HepG2 (cell line): ENCODE results near the gene CAP2. TPM values are rescaled to one million over a fixed set of nuclear protein-coding genes. Genes with fewer than 3 reads are reported as not detected.

Experiments
- GTF3A ChIP-seq: sonication (generic); formaldehyde crosslinking; conservative IDR thresholded peaks from 2 replicates; pipeline ENCODE4 v1.4.0; 2020; ENCODE audit warnings: mild to moderate bottlenecking, missing genetic modification reagents
- HCFC1 ChIP-seq: fragments of 150-350 bp; IDR thresholded peaks from 2 replicates; pipeline ENCODE4 v1.6.1; 2014; ENCODE audit warnings: low read depth, low read length
- JUN ChIP-seq: sonication (generic); formaldehyde crosslinking; IDR thresholded peaks from 2 replicates; pipeline ENCODE4 v1.4.0; 2020; ENCODE audit warnings: mild to moderate bottlenecking, missing genetic modification reagents
- LCORL ChIP-seq, 2 experiments: fragments of 450-650 bp in 1 of 2; sonication (generic) in 1 of 2; formaldehyde crosslinking in 1 of 2; IDR thresholded peaks; 2 replicates each; pipeline versions ENCODE4 v1.5.0 to v1.6.1; 2017 to 2020; ENCODE audit warnings: antibody characterized with exemption in 1 of 2, missing genetic modification reagents in 1 of 2
- RARA ChIP-seq: IDR thresholded peaks from 2 replicates; pipeline ENCODE4 v1.6.1; 2016; ENCODE audit warnings: missing genetic modification reagents, missing compliant biosample characterization
- REPIN1 ChIP-seq: sonication (generic); formaldehyde crosslinking; IDR thresholded peaks from 2 replicates; pipeline ENCODE4 v1.8.0; 2022; ENCODE audit warnings: missing genetic modification reagents, low read depth, mild to moderate bottlenecking, borderline replicate concordance
- SOX5 ChIP-seq: IDR thresholded peaks from 2 replicates; pipeline ENCODE4 v1.6.1; 2016; ENCODE audit warnings: borderline replicate concordance
- TARDBP ChIP-seq: sonication (generic); formaldehyde crosslinking; IDR thresholded peaks from 2 replicates; pipeline ENCODE4 v1.8.0; 2022; ENCODE audit warnings: mild to moderate bottlenecking, missing genetic modification reagents
- ZFP36 ChIP-seq: fragments of 150-350 bp; IDR thresholded peaks from 2 replicates; pipeline ENCODE4 v1.6.1; 2018; ENCODE audit warnings: borderline replicate concordance, low read length, low read depth; ENCODE audit not compliant: partially characterized antibody
- ZNF350 ChIP-seq: sonication (generic); formaldehyde crosslinking; IDR thresholded peaks from 2 replicates; pipeline ENCODE4 v1.4.0; 2020; ENCODE audit warnings: mild to moderate bottlenecking, low read depth, missing genetic modification reagents, borderline replicate concordance
- polyA plus RNA-seq, 8 experiments: library from polyadenylated mRNA; depleted of rRNA in 3 of 8; stranded (reverse) in 7 of 8; unstranded in 1 of 8; fragments of >200 nt; fragmentation: Illumina TruSeq in 4 of 8; extraction: Trizol in 4 of 8; gene quantifications; 2 replicates each; pipeline versions ENCODE4 v1.2.1 to v1.2.3, GENCODE V29; 2011 to 2016; ENCODE audit warnings: low read depth in 4 of 8, missing spikeins in 1 of 8, mixed read lengths in 1 of 8; ENCODE audit not compliant: insufficient read depth in 1 of 8
- total RNA-seq, 5 experiments: library from RNA; depleted of rRNA; stranded (reverse); fragments of >200 nt; fragmentation: Illumina TruSeq; extraction: Trizol; gene quantifications; 2 replicates each; pipeline ENCODE4 v1.2.3, GENCODE V29; 2016; ENCODE audit warnings: low read depth in 1 of 5
- TF ChIP-seq, protein P1 (sequence below), 2 experiments: fragments of 450-650 bp in 1 of 2; sonication (generic) in 1 of 2; formaldehyde crosslinking in 1 of 2; IDR thresholded peaks; 2 replicates each; pipeline versions ENCODE4 v1.6.1 to v1.8.0; 2016 to 2022; ENCODE audit warnings: antibody characterized with exemption in 1 of 2, mild to moderate bottlenecking in 1 of 2, missing genetic modification reagents in 1 of 2
- TF ChIP-seq, protein P2 (sequence below): sonication (generic); formaldehyde crosslinking; IDR thresholded peaks from 2 replicates; pipeline ENCODE4 v1.4.0; 2020; ENCODE audit warnings: missing genetic modification reagents
- TF ChIP-seq, protein P3 (sequence below): sonication (generic); formaldehyde crosslinking; IDR thresholded peaks from 2 replicates; pipeline ENCODE4 v1.4.0; 2020; ENCODE audit warnings: missing genetic modification reagents
- TF ChIP-seq, protein P4 (sequence below): sonication (generic); formaldehyde crosslinking; IDR thresholded peaks from 2 replicates; pipeline ENCODE4 v1.5.1; 2020; ENCODE audit warnings: missing genetic modification reagents, mild to moderate bottlenecking, borderline replicate concordance
- TF ChIP-seq, protein P5 (sequence below): IDR thresholded peaks from 2 replicates; pipeline ENCODE4 v1.6.1; 2016

The CAP2 gene
- total and polyA plus RNA-seq, 2 of the 13 experiments (the other 11 are each of a cell fraction or from before 2014, with no cell fraction given): 7.9 to 53.1 TPM

DNA sequence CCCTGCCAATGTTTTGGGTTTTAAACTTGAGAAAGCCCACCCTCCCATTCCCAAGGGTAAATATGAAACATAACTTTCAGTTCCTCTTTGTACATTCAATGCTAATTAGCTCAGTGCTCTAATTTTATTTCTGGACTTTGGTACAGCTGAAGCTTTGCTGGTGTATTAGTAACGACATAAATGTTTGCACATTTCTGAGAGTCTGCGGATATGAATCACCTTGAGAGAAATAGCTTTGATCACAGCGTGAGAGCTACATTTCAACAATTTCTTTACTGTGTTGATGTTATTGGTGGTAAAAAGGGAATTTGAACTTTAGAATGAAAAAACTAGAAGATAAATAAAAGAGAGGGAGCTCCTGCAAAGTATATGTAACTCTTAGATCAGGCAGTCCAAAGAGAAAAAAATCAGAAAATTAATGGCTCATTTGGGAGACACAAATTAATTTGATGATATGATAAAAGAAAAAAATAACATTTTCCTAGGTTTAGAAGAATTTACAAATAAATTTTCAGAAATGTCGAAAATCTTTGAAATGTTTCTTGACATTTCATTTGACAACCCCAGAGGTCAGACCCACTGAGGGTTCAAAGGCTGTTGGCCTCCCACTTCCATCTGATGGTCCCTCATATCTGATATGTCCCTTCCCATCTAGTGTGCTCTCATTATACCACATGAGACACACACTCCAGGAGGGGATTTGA, 38.5 kb upstream of the CAP2 start (continued):
- TF ChIP-seq, protein P1, sequence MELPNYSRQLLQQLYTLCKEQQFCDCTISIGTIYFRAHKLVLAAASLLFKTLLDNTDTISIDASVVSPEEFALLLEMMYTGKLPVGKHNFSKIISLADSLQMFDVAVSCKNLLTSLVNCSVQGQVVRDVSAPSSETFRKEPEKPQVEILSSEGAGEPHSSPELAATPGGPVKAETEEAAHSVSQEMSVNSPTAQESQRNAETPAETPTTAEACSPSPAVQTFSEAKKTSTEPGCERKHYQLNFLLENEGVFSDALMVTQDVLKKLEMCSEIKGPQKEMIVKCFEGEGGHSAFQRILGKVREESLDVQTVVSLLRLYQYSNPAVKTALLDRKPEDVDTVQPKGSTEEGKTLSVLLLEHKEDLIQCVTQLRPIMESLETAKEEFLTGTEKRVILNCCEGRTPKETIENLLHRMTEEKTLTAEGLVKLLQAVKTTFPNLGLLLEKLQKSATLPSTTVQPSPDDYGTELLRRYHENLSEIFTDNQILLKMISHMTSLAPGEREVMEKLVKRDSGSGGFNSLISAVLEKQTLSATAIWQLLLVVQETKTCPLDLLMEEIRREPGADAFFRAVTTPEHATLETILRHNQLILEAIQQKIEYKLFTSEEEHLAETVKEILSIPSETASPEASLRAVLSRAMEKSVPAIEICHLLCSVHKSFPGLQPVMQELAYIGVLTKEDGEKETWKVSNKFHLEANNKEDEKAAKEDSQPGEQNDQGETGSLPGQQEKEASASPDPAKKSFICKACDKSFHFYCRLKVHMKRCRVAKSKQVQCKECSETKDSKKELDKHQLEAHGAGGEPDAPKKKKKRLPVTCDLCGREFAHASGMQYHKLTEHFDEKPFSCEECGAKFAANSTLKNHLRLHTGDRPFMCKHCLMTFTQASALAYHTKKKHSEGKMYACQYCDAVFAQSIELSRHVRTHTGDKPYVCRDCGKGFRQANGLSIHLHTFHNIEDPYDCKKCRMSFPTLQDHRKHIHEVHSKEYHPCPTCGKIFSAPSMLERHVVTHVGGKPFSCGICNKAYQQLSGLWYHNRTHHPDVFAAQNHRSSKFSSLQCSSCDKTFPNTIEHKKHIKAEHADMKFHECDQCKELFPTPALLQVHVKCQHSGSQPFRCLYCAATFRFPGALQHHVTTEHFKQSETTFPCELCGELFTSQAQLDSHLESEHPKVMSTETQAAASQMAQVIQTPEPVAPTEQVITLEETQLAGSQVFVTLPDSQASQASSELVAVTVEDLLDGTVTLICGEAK (IDR thresholded peaks at IDR 0.05): no peak
- TF ChIP-seq, protein P1 (CRISPR knock-in tag; IDR thresholded peaks at IDR 0.05): no peak; the same call in 1 of the 2 replicates
- TF ChIP-seq, protein P2, sequence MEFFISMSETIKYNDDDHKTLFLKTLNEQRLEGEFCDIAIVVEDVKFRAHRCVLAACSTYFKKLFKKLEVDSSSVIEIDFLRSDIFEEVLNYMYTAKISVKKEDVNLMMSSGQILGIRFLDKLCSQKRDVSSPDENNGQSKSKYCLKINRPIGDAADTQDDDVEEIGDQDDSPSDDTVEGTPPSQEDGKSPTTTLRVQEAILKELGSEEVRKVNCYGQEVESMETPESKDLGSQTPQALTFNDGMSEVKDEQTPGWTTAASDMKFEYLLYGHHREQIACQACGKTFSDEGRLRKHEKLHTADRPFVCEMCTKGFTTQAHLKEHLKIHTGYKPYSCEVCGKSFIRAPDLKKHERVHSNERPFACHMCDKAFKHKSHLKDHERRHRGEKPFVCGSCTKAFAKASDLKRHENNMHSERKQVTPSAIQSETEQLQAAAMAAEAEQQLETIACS (CRISPR knock-in tag): no peak
- TF ChIP-seq REPIN1 (CRISPR knock-in tag) (no peak), TARDBP (CRISPR knock-in tag) (no peak), ZFP36 (no peak), RARA (CRISPR knock-in tag) (peak; percentile 67), HCFC1 (no peak), SOX5 (CRISPR knock-in tag) (peak; percentile 82; the same call in 1 of the 2 replicates), JUN (peak; percentile 81), GTF3A (no peak), ZNF350 (no peak), LCORL (IDR thresholded peaks at IDR 0.05) (no peak), LCORL (CRISPR knock-in tag; IDR thresholded peaks at IDR 0.05) (peak; percentile 21; the same call in 1 of the 2 replicates)
- TF ChIP-seq, protein P3, sequence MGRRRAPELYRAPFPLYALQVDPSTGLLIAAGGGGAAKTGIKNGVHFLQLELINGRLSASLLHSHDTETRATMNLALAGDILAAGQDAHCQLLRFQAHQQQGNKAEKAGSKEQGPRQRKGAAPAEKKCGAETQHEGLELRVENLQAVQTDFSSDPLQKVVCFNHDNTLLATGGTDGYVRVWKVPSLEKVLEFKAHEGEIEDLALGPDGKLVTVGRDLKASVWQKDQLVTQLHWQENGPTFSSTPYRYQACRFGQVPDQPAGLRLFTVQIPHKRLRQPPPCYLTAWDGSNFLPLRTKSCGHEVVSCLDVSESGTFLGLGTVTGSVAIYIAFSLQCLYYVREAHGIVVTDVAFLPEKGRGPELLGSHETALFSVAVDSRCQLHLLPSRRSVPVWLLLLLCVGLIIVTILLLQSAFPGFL (CRISPR knock-in tag): no peak
- TF ChIP-seq, protein P4, sequence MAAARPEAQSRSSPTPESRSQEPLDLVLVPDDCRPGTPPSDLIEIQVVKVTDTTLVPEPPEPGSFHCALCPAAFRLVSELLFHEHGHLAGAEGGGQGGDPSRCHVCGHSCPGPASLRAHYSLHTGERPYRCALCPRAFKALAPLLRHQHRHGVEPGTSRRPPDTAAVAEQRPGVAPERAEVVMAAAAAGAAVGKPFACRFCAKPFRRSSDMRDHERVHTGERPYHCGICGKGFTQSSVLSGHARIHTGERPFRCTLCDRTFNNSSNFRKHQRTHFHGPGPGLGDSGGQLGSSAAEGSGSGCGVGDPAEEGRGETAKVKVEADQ (CRISPR knock-in tag): no peak
- TF ChIP-seq, protein P5, sequence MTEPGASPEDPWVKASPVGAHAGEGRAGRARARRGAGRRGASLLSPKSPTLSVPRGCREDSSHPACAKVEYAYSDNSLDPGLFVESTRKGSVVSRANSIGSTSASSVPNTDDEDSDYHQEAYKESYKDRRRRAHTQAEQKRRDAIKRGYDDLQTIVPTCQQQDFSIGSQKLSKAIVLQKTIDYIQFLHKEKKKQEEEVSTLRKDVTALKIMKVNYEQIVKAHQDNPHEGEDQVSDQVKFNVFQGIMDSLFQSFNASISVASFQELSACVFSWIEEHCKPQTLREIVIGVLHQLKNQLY (CRISPR knock-in tag): peak; percentile 56; the same call in 1 of the 2 replicates
